ENCODE data around the gene TNNI3. TPM values are rescaled to one million over a fixed set of nuclear protein-coding genes. Genes with fewer than 3 reads are reported as not detected.
A peak's percentile ranks its signal among the peaks of the same experiment; 100 is the strongest.

TNNI3 gene
- total and polyA plus RNA-seq, 2 experiments from 2014 or later = 64.5 to 85.5 TPM

- no peak overlapping the region for H3K27ac ChIP-seq
- peaks cover 73% of the 10 kb centered on the region for H3K27me3 ChIP-seq
- H3K9me3 ChIP-seq (ENCODE audit: low read depth) = no peaks in the 10 kb centered on the region
- no peak for DNase-seq (ENCODE audit: low read depth in 1 of 2, low spot score in 1 of 2)
- TF ChIP-seq CTCF (IDR thresholded peaks at IDR 0.05; ENCODE audit: low read depth, low read length) = no peak
- H3K4me1 ChIP-seq (ENCODE audit: low read depth) = no peaks in the 10 kb centered on the region
- no peaks in the 10 kb centered on the region for H3K36me3 ChIP-seq
- no peak overlapping the region for H3K4me3 ChIP-seq
Observed at GRCh38 chr19:55181740-55182139, 24.2 kb upstream of the TNNI3 start.

GRCh38 chr19:55179606-55180484, 22.3 kb upstream of the TNNI3 start, which contains the start of gene SYT5:
Gene SYT5, minus strand, starts transcription at chr19:55180289. Its CDS starts 1,248 bp downstream, at chr19:55179041.
- Histone ChIP-seq H3K27me3 (peaks cover 83% of the 10 kb centered on the region), H3K36me3 (no peaks in the 10 kb centered on the region), H3K27ac (no peak within 1 kb of the TSS), H3K4me1 (ENCODE audit: low read depth) (no peaks in the 10 kb centered on the region), H3K4me3 (peak within 1 kb of the TSS; percentile 20), H3K9me3 (ENCODE audit: low read depth) (no peaks in the 10 kb centered on the region)
- no peak for TF ChIP-seq CTCF (IDR thresholded peaks at IDR 0.05; ENCODE audit: low read depth, low read length)
- DNase-seq (ENCODE audit: low read depth in 1 of 2, low spot score in 1 of 2) = peak; percentile 42 to 71

GRCh38 chr19:55178781-55179599, 21.5 kb upstream of the TNNI3 start:
- TF ChIP-seq CTCF (IDR thresholded peaks at IDR 0.05; ENCODE audit: low read depth, low read length) = no peak
- DNase-seq (ENCODE audit: low read depth in 1 of 2, low spot score in 1 of 2) = peak; percentile 63 to 88
- H3K4me1 ChIP-seq (ENCODE audit: low read depth) = no peaks in the 10 kb centered on the region
- peaks cover 92% of the 10 kb centered on the region for H3K27me3 ChIP-seq
- no peak overlapping the region for H3K27ac ChIP-seq
- H3K4me3 ChIP-seq = peak overlapping the region; percentile 20
- H3K9me3 ChIP-seq (ENCODE audit: low read depth) = no peaks in the 10 kb centered on the region
- no peaks in the 10 kb centered on the region for H3K36me3 ChIP-seq

GRCh38 chr19:55176076-55176475, 18.5 kb upstream of the TNNI3 start:
- no peak for TF ChIP-seq CTCF (IDR thresholded peaks at IDR 0.05; ENCODE audit: low read depth, low read length)
- no peak for DNase-seq (ENCODE audit: low read depth in 1 of 2, low spot score in 1 of 2)
- no peaks in the 10 kb centered on the region for H3K9me3 ChIP-seq (ENCODE audit: low read depth)
- peaks cover 95% of the 10 kb centered on the region for H3K27me3 ChIP-seq
- no peaks in the 10 kb centered on the region for H3K4me1 ChIP-seq (ENCODE audit: low read depth)
- H3K4me3 ChIP-seq = no peak overlapping the region
- H3K36me3 ChIP-seq = no peaks in the 10 kb centered on the region
- no peak overlapping the region for H3K27ac ChIP-seq

GRCh38 chr19:55175117-55175867, 17.8 kb upstream of the TNNI3 start:
- no peak overlapping the region for H3K4me3 ChIP-seq
- no peaks in the 10 kb centered on the region for H3K4me1 ChIP-seq (ENCODE audit: low read depth)
- TF ChIP-seq CTCF (IDR thresholded peaks at IDR 0.05; ENCODE audit: low read depth, low read length) = no peak
- H3K27ac ChIP-seq = no peak overlapping the region
- DNase-seq (ENCODE audit: low read depth in 1 of 2, low spot score in 1 of 2) = no peak
- H3K36me3 ChIP-seq = no peaks in the 10 kb centered on the region
- H3K9me3 ChIP-seq (ENCODE audit: low read depth) = no peaks in the 10 kb centered on the region
- peaks cover 95% of the 10 kb centered on the region for H3K27me3 ChIP-seq

Measured in cardiac muscle cell (in vitro differentiated cells and primary cell).